ENCODE results near the gene CACNA2D3.

GRCh38 chr3:54756330-54756731 lies 634.0 kb downstream of the CACNA2D3 start:
- TF ChIP-seq POLR2A (IDR thresholded peaks at IDR 0.05; ENCODE audit: low read length) (no peak), CTCF (IDR thresholded peaks at IDR 0.05) (no peak), TP53 (CRISPR knock-in tag; IDR thresholded peaks at IDR 0.05) (no peak), ZFP36 (IDR thresholded peaks at IDR 0.05; ENCODE audit: borderline replicate concordance, partially characterized antibody) (no peak), JUN (IDR thresholded peaks at IDR 0.05) (no peak), ESRRA (IDR thresholded peaks at IDR 0.05; ENCODE audit: borderline replicate concordance, low read length) (no peak), ZSCAN20 (CRISPR knock-in tag; IDR thresholded peaks at IDR 0.05) (no peak)
- TF ChIP-seq, protein P1, sequence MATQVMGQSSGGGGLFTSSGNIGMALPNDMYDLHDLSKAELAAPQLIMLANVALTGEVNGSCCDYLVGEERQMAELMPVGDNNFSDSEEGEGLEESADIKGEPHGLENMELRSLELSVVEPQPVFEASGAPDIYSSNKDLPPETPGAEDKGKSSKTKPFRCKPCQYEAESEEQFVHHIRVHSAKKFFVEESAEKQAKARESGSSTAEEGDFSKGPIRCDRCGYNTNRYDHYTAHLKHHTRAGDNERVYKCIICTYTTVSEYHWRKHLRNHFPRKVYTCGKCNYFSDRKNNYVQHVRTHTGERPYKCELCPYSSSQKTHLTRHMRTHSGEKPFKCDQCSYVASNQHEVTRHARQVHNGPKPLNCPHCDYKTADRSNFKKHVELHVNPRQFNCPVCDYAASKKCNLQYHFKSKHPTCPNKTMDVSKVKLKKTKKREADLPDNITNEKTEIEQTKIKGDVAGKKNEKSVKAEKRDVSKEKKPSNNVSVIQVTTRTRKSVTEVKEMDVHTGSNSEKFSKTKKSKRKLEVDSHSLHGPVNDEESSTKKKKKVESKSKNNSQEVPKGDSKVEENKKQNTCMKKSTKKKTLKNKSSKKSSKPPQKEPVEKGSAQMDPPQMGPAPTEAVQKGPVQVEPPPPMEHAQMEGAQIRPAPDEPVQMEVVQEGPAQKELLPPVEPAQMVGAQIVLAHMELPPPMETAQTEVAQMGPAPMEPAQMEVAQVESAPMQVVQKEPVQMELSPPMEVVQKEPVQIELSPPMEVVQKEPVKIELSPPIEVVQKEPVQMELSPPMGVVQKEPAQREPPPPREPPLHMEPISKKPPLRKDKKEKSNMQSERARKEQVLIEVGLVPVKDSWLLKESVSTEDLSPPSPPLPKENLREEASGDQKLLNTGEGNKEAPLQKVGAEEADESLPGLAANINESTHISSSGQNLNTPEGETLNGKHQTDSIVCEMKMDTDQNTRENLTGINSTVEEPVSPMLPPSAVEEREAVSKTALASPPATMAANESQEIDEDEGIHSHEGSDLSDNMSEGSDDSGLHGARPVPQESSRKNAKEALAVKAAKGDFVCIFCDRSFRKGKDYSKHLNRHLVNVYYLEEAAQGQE (IDR thresholded peaks at IDR 0.05), result no peak
- TF ChIP-seq, protein P2, sequence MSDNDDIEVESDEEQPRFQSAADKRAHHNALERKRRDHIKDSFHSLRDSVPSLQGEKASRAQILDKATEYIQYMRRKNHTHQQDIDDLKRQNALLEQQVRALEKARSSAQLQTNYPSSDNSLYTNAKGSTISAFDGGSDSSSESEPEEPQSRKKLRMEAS (IDR thresholded peaks at IDR 0.05), result no peak
- TF ChIP-seq, protein P3, sequence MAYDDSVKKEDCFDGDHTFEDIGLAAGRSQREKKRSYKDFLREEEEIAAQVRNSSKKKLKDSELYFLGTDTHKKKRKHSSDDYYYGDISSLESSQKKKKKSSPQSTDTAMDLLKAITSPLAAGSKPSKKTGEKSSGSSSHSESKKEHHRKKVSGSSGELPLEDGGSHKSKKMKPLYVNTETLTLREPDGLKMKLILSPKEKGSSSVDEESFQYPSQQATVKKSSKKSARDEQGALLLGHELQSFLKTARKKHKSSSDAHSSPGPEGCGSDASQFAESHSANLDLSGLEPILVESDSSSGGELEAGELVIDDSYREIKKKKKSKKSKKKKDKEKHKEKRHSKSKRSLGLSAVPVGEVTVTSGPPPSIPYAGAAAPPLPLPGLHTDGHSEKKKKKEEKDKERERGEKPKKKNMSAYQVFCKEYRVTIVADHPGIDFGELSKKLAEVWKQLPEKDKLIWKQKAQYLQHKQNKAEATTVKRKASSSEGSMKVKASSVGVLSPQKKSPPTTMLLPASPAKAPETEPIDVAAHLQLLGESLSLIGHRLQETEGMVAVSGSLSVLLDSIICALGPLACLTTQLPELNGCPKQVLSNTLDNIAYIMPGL (CRISPR knock-in tag; IDR thresholded peaks at IDR 0.05; ENCODE audit: borderline replicate concordance), result no peak

Data from A549 (cell line).